Cortex of kidney (tissue), 1 donor: Measurements from ENCODE around the gene RASSF1.

ENCODE experiments used
- DNase-seq: peaks from one replicate; lab custom pipeline; 2025; lab: John Stamatoyannopoulos, UW

Gene RASSF1

GRCh38 chr3:50342813-50343633 is 2.4 kb upstream of the RASSF1 start:
- no peak for DNase-seq

GRCh38 chr3:50341996-50342650 is 1.5 kb upstream of the RASSF1 start:
- no peak for DNase-seq

DNA sequence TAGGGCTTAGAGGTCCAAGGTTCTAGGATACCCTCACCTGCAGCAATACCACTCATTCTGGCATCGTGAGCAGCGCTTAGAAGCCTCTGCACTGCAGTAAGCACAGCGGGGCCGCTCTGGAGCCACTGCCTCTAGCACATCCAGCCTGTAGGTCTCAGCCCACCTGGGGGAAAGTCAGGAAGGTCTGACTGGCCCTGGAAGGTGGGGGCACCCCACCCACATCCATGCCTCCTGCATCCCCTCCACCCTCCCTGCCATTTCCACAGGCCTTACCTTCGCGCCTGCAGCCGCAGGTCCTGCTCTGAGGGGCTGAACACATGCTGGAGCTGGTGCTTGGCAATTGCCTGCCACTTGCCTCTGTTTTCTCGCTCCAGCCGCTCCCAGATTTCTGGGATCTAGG is 901 bp upstream of the RASSF1 start:
- DNase-seq: no peak

GRCh38 chr3:50340147-50340447 is 539 bp downstream of the RASSF1 start:
- DNase-seq: no peak

DNA sequence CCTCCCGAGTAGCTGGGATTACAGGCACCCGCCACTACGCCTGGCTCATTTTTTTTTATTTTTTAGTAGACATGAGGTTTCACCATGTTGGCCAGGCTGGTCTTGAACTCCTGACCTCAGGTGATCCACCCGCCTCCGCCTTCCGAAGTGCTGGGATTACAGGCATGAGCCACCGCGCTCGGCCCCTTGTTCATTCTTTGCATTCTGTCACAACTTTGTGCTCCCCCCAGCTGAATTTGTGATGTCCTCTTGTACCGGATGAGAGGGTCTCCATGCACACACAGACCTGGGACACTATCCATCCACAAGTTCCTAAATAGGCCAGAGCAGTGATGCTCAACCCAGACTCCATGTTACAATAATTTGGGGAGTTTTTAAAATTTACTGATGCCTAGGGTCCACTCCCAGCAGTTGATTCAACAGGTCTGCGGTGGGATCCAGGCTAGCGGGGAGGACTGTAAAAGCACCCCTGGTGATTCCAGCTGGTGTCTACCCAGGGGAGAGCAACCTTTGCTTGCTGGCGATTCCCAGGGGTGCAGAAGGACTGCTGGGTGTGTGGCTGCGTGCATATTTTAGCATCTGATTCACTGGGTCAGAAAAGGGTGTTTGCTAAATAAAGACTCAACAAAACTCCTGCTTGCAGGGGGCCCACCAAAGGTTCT is 1.0 kb downstream of the RASSF1 start:
- DNase-seq: no peak

DNA sequence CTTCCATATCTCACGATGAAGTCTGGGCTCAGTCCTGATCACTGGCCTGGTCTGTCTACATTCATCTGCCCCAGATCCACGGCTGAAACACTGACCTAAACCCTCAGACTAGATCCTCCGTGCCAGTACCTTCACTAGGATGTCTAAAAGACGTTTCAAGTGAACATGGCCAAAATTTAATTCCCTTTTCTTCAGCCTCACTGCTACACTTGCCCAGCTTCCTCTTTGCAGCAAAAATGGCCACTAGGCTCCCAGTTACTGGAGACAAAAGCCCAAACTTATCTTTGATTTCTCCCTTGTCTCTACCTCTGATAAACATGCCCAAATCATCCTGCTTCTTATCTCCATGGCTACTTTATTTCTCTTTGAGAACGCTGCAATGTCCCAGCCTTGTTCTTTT is 1.7 kb downstream of the RASSF1 start:
- no peak for DNase-seq

DNA sequence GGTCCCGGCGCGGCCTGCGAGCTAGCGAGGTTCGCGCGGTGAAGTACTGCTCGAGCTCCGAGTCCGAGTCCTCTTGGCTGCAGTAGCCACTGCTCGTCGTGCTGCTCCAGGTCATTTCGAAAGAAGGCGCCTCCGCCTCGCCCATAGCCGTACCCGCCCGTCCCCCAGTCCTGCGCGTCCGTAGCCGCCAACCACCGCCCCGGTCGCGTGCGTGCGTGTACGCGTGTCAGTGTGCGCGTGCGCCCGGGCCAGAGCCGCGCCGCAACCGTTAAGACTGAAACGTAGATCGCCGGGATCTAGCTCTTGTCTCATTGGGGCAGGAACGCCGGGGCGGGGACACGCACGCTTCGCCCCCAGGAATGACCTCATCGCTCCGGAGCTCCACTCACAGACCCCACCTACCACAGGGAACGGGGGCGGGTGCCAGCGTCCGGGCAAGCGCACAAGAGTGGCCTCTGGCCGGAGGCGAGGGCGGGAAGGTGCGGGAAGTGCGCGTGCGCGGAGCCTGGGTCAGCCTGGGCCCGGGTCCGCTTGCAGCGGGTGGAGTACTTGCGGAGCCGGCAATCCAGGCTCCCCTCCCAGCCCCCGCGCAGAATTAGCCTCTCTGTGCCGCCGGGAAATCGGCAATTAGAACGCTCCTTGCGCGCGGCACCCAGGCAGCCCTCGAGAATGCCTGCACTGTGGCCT is 3.3 kb downstream of the RASSF1 start:
- DNase-seq: peak; percentile 91

DNA sequence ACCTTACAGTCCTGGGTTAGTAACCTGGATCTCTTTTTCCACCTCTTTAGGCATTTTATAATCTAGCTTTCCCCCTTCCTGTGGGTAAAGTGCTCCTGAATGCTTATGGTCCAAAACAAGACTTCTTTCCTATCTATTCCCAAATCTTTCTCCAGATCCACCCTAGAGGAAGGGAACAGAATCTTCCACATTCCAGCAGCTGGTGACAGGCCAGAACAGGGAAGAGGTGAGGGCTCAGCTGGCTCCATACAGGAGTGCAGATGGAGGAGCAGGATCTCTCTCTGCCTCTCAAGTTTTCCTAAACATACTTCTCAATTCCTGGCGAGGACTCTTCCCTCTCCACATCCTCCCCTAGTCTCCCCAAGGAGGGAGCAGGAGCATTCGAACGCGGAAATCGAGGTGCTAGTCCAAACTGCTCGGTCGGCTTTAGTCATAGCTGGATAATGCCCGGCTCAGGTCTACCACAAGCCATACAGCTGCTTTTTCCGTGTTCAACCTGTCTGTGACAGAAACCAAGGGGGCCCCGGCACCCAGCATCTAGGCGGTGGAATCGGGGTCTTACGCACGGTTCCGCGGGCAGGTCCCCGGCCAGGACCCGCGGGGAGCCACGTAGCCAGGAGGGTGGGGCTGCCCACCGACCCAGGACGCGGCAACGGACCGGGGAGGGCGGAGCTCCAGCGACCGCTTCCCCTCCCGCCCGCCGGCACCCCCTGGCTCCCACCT is 4.0 kb downstream of the RASSF1 start:
- DNase-seq: no peak

- no peak for DNase-seq
Observed at GRCh38 chr3:50334339-50335075, 6.1 kb downstream of the RASSF1 start.

DNA sequence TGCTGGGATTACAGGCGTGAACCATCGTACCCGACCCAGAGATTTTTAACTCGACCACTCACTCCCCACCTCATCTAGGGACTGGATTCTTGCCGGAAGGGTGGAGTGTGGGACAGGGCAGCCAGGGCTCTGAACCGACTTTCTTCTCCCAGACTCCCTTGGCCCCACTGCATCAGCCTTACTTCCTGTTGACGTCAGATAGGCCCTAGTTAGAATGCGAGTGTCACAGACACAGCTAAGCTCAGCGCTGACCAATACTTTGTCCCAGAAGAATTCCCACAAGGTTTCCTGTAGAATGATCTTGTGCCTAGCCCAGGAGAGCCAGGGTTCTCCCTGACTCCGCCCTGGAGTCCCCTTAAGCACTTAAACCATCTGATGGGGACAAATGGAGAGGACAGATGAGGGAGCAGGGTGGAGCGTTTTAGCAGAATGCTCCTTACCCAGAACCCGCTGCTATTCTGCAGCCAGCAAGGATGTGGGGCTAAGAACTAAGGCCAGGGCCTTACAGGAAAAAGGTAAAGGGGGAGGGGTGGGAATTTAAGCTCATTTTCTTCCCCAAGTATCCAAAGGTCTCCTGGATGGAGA is 6.8 kb downstream of the RASSF1 start:
- DNase-seq: no peak

GRCh38 chr3:50331364-50331907 is 9.2 kb downstream of the RASSF1 start:
- DNase-seq: no peak

GRCh38 chr3:50330330-50330729 is 10.3 kb downstream of the RASSF1 start:
- no peak for DNase-seq

GRCh38 chr3:50327943-50328691 is 12.5 kb downstream of the RASSF1 start, which contains the start of gene TUSC2:
TSS of gene TUSC2 (minus strand) at chr3:50328223. CDS start at chr3:50328099, 124 bp downstream.
- DNase-seq: no peak

- DNase-seq: no peak
Observed at GRCh38 chr3:50327129-50327528, 13.5 kb downstream of the RASSF1 start.

DNA sequence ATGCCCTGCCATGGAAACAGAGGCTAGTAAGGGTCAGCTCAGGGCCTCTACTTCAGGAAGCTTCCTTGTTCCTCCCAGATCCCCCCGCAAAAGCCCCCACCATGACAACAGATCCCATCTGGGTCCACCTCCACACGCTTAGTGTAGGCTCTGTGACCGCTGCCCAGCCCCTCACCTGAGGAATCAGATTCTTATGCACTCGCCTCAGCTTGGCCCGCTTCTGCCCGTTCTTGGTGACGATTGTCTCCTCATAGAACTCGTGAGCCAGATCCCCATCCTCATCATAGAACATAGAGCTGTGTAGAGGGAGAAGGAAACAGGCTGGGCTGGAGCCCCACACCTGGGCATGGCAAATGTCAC is 14.5 kb downstream of the RASSF1 start:
- no peak for DNase-seq

GRCh38 chr3:50325497-50326181 is 15.0 kb downstream of the RASSF1 start:
- no peak for DNase-seq

DNA sequence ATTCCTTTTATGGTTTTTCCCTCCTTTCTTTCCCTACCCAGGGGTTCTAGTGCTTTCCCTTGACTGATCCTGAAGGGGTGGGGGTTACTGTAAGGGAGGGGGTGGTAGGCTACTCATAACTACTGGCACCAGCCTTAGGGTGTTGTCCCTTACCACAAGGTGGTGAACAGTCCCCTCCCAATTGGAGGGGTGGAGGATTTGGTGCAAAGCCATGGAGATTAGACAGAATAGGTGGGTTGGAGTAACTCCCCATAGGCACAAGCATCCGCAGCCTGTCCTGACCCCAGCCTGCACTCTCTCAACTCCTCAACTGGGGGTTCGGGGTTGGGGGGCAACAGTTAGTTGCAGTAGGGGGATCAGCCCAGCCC is 15.5 kb downstream of the RASSF1 start:
- DNase-seq: no peak

DNA sequence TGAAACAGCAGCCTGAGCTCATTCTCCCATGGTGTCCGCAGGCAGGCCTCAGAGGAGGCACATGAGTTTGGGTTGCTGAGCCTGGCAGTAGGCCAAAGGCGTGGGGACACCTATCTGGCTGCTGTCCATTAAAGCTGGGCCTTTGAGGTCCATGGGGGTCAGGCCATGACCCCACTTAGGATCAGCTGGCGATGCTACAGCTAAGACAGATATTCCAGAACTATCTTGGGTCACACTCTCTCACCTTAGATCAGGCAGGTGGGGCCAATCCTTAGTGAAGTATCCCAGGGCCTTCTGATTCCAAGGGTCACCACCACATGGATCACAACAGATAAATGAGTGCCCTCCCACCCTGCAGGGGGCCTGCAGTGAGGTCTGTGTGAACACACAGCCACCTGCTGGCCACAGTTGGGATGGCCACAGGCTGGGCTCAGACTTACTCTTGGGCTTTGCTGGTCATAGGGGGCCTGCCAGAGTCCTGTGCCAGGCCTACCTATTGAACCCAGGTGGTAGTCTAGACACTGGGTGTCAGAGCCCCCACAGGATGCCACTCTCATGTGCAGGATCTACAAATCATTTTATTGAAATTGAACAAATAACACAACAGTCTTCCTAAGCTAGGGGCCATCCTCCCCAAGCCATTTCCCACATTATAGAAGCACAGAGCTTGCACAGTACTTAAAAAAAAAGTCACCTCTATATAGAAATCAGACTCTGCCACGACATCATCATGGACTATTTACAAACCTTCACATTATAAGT is 16.1 kb downstream of the RASSF1 start:
- DNase-seq: no peak
